NCI-H226 (cell line): ENCODE measurements around the gene ALDH1L2.
A peak's percentile ranks its signal among the peaks of the same experiment; 100 is the strongest.
"Not testable (repeated sequence)": the region's sequence is repeated elsewhere in the genome, so short reads cannot be mapped to it uniquely, and the experiment has no call there.

Source experiments
- DNase-seq: peaks from one replicate; pipeline ENCODE4 v3.0.0-alpha.2; 2015

Gene ALDH1L2

GRCh38 chr12:105030820-105031807 lies 53.1 kb downstream of the ALDH1L2 start:
- no peak for DNase-seq

- no peak for DNase-seq
Measured at GRCh38 chr12:105026411-105026810, 57.8 kb downstream of the ALDH1L2 start.

- DNase-seq = no peak
Measured at GRCh38 chr12:105025890-105026289, 58.4 kb downstream of the ALDH1L2 start.

GRCh38 chr12:105024928-105025327 lies 59.3 kb downstream of the ALDH1L2 start:
- DNase-seq = no peak

GRCh38 chr12:105020241-105020962 lies 63.9 kb downstream of the ALDH1L2 start:
- DNase-seq = no peak

GRCh38 chr12:105018776-105019175 lies 65.5 kb downstream of the ALDH1L2 start:
- DNase-seq = no peak

- no peak for DNase-seq
Measured at GRCh38 chr12:105018012-105018411, 66.2 kb downstream of the ALDH1L2 start.

GRCh38 chr12:105015543-105015942 lies 68.7 kb downstream of the ALDH1L2 start:
- DNase-seq = no peak

GRCh38 chr12:105014603-105015002 lies 69.7 kb downstream of the ALDH1L2 start:
- no peak for DNase-seq

- no peak for DNase-seq
Measured at GRCh38 chr12:105013892-105014291, 70.4 kb downstream of the ALDH1L2 start.

GRCh38 chr12:105001476-105001875 lies 82.8 kb downstream of the ALDH1L2 start:
- no peak for DNase-seq

GRCh38 chr12:104999347-104999685 lies 84.9 kb downstream of the ALDH1L2 start:
- no peak for DNase-seq

- no peak for DNase-seq
Measured at GRCh38 chr12:104998423-104999346, 85.6 kb downstream of the ALDH1L2 start.

- DNase-seq = no peak
Measured at GRCh38 chr12:104997541-104997940, 86.7 kb downstream of the ALDH1L2 start.

GRCh38 chr12:104994336-104994735 lies 89.9 kb downstream of the ALDH1L2 start:
- no peak for DNase-seq

GRCh38 chr12:104991565-104992128 lies 92.6 kb downstream of the ALDH1L2 start:
- DNase-seq = no peak

GRCh38 chr12:104990950-104991349 lies 93.3 kb downstream of the ALDH1L2 start:
- no peak for DNase-seq

GRCh38 chr12:104986022-104986941 lies 98.0 kb downstream of the ALDH1L2 start, which contains the start of gene NOPCHAP1:
TSS of gene NOPCHAP1 (plus strand) at chr12:104986316. CDS start at chr12:104986353, 37 bp downstream.
- DNase-seq = peak; percentile 81

- no peak for DNase-seq
Measured at GRCh38 chr12:104985206-104985605, 99.1 kb downstream of the ALDH1L2 start.

GRCh38 chr12:104977688-104978087 lies 106.6 kb downstream of the ALDH1L2 start:
- not testable (repeated sequence) for DNase-seq

- DNase-seq = no peak
Measured at GRCh38 chr12:104976703-104977102, 107.6 kb downstream of the ALDH1L2 start.
